ENCODE measurements around the gene NSMCE3. TPM values are rescaled to one million over a fixed set of nuclear protein-coding genes. Genes with fewer than 3 reads are reported as not detected.

Gene NSMCE3
- polyA plus RNA-seq, 1 donor from 2014 or later = 15.1 TPM

DNA sequence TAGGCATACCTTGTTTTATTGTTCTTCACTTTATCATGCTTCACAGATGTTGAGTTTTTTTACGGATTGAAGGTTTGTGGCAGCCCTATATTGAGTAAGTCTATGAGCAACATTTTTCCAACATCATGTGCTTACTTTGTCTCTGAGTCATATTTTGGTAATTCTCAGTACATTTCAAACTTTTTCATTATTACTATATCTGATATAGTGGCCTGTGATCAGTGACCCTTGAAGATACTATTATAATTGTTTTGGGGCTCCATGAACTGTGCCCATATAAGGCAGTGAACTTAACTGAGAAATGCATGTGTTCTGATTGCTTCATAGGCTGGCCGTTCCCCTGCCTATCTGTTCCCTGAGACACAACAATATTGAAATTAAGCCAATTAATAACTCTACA, 42.8 kb upstream of the NSMCE3 start:
- no peaks in the 10 kb centered on the region for H3K36me3 ChIP-seq (ENCODE audit: insufficient read depth, low read length)
- H3K4me3 ChIP-seq (ENCODE audit: low read length) = no peak overlapping the region
- no peak overlapping the region for H2AFZ ChIP-seq (ENCODE audit: low read depth, low read length)
- no peaks in the 10 kb centered on the region for H3K79me2 ChIP-seq (replicated peaks; ENCODE audit: insufficient read depth, low read length)
- no peaks in the 10 kb centered on the region for H3K27me3 ChIP-seq (ENCODE audit: insufficient read depth, low read depth, low read length)
- H3K9ac ChIP-seq (ENCODE audit: low read length) = no peak overlapping the region
- no peak overlapping the region for H3K4me2 ChIP-seq (ENCODE audit: low read length)
- no peaks in the 10 kb centered on the region for H3F3A ChIP-seq (ENCODE audit: insufficient read depth, low read length, poor library complexity, severe bottlenecking)
- H3K9me3 ChIP-seq (ENCODE audit: low read length) = no peaks in the 10 kb centered on the region
- H4K20me1 ChIP-seq (ENCODE audit: insufficient read depth) = no peaks in the 10 kb centered on the region
- no peaks in the 10 kb centered on the region for H3K9me2 ChIP-seq (ENCODE audit: insufficient read depth, low read length)
- no peak overlapping the region for H3K27ac ChIP-seq (ENCODE audit: low read length)
- TF ChIP-seq EZH2 (IDR thresholded peaks at IDR 0.05; ENCODE audit: borderline replicate concordance, insufficient read depth, low read length, poor library complexity, severe bottlenecking) (no peak), TAF1 (IDR thresholded peaks at IDR 0.05; ENCODE audit: low read depth) (no peak), SMC3 (conservative IDR thresholded peaks at IDR 0.05; ENCODE audit: poor library complexity) (no peak), EP300 (conservative IDR thresholded peaks at IDR 0.05; ENCODE audit: poor library complexity, severe bottlenecking) (no peak), REST (IDR thresholded peaks at IDR 0.05; ENCODE audit: borderline replicate concordance) (no peak), RAD21 (conservative IDR thresholded peaks at IDR 0.05) (no peak), POLR2AphosphoS5 (IDR thresholded peaks at IDR 0.05) (no peak), MXI1 (conservative IDR thresholded peaks at IDR 0.05; ENCODE audit: poor library complexity, severe bottlenecking) (no peak)
- TF ChIP-seq, protein P1, sequence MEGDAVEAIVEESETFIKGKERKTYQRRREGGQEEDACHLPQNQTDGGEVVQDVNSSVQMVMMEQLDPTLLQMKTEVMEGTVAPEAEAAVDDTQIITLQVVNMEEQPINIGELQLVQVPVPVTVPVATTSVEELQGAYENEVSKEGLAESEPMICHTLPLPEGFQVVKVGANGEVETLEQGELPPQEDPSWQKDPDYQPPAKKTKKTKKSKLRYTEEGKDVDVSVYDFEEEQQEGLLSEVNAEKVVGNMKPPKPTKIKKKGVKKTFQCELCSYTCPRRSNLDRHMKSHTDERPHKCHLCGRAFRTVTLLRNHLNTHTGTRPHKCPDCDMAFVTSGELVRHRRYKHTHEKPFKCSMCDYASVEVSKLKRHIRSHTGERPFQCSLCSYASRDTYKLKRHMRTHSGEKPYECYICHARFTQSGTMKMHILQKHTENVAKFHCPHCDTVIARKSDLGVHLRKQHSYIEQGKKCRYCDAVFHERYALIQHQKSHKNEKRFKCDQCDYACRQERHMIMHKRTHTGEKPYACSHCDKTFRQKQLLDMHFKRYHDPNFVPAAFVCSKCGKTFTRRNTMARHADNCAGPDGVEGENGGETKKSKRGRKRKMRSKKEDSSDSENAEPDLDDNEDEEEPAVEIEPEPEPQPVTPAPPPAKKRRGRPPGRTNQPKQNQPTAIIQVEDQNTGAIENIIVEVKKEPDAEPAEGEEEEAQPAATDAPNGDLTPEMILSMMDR (IDR thresholded peaks at IDR 0.05; ENCODE audit: poor library complexity, severe bottlenecking) = no peak

- no peak overlapping the region for H3K27ac ChIP-seq (ENCODE audit: low read length)
- H2AFZ ChIP-seq (ENCODE audit: low read depth, low read length) = no peak overlapping the region
- H3F3A ChIP-seq (ENCODE audit: insufficient read depth, low read length, poor library complexity, severe bottlenecking) = no peaks in the 10 kb centered on the region
- H3K9me3 ChIP-seq (ENCODE audit: low read length) = no peaks in the 10 kb centered on the region
- no peak overlapping the region for H3K4me3 ChIP-seq (ENCODE audit: low read length)
- no peaks in the 10 kb centered on the region for H3K36me3 ChIP-seq (ENCODE audit: insufficient read depth, low read length)
- H3K4me2 ChIP-seq (ENCODE audit: low read length) = no peak overlapping the region
- TF ChIP-seq SMC3 (conservative IDR thresholded peaks at IDR 0.05; ENCODE audit: poor library complexity) (no peak), EZH2 (IDR thresholded peaks at IDR 0.05; ENCODE audit: borderline replicate concordance, insufficient read depth, low read length, poor library complexity, severe bottlenecking) (no peak), RAD21 (conservative IDR thresholded peaks at IDR 0.05) (no peak), POLR2AphosphoS5 (IDR thresholded peaks at IDR 0.05) (no peak), MXI1 (conservative IDR thresholded peaks at IDR 0.05; ENCODE audit: poor library complexity, severe bottlenecking) (no peak), EP300 (conservative IDR thresholded peaks at IDR 0.05; ENCODE audit: poor library complexity, severe bottlenecking) (no peak), TAF1 (IDR thresholded peaks at IDR 0.05; ENCODE audit: low read depth) (no peak), REST (IDR thresholded peaks at IDR 0.05; ENCODE audit: borderline replicate concordance) (no peak)
- TF ChIP-seq, protein P1 (IDR thresholded peaks at IDR 0.05; ENCODE audit: poor library complexity, severe bottlenecking) = no peak
- no peaks in the 10 kb centered on the region for H3K9me2 ChIP-seq (ENCODE audit: insufficient read depth, low read length)
- no peak overlapping the region for H3K9ac ChIP-seq (ENCODE audit: low read length)
- no peaks in the 10 kb centered on the region for H4K20me1 ChIP-seq (ENCODE audit: insufficient read depth)
- no peaks in the 10 kb centered on the region for H3K79me2 ChIP-seq (replicated peaks; ENCODE audit: insufficient read depth, low read length)
- H3K27me3 ChIP-seq (ENCODE audit: insufficient read depth, low read depth, low read length) = no peaks in the 10 kb centered on the region
These were observed 42.1 kb upstream of the NSMCE3 start for GRCh38 chr15:29311696-29312095.
